GM12878 (cell line): Measurements from ENCODE around the gene ADAMTS3. TPM values are rescaled to one million over a fixed set of nuclear protein-coding genes. Genes with fewer than 3 reads are reported as not detected.

Experiments used
- ATAC-seq: fragments of 200-7000 bp; cut with Tn5 transposase; 3 replicates; pipeline ENCODE4 v1.9.1; 2020; ENCODE audit warnings: mild to moderate bottlenecking, moderate library complexity
- Bru-seq: library from RNA; stranded (reverse); fragments of 400-500 nt; gene quantifications from one replicate; lab custom pipeline; 2021; lab: Mats Ljungman, UMichigan
- BruChase-seq, 2 experiments: library from RNA; stranded (reverse); fragments of 400-500 nt; gene quantifications; one replicate each; lab custom pipeline; 2021; lab: Mats Ljungman, UMichigan
- BruUV-seq: library from RNA; stranded (reverse); fragments of 400-500 nt; replicated peaks from 2 replicates; lab custom pipeline; 2021; lab: Mats Ljungman, UMichigan
- CTCF ChIA-PET: fragments of 300-600 bp; sonication (Branson Sonifier 250); formaldehyde crosslinking; extraction: SDS; loops from one replicate; lab custom pipeline; 2021; ENCODE audit warnings: inconsistent platforms; lab: Yijun Ruan, JAX
- POLR2A ChIA-PET: fragments of 350-600 bp; formaldehyde crosslinking; extraction: SDS; loops from one replicate; lab custom pipeline; 2021; ENCODE audit warnings: inconsistent platforms; lab: Charles Lee
- RAD21 ChIA-PET: fragments of 300-600 bp; sonication (Branson Sonifier 250); formaldehyde crosslinking; loops from one replicate; lab custom pipeline; 2023; ENCODE audit warnings: antibody characterized with exemption; ENCODE audit not compliant: unreplicated experiment; lab: Charles Lee
- SMC1A ChIA-PET: fragments of 300-600 bp; sonication (Branson Sonifier 250); formaldehyde crosslinking; loops from one replicate; lab custom pipeline; 2023; ENCODE audit not compliant: unreplicated experiment, uncharacterized antibody; lab: Charles Lee
- DNase-seq: peaks from one replicate; pipeline ENCODE4 v3.0.0-alpha.2; 2011; ENCODE audit warnings: low read depth, low spot score
- FAIRE-seq: peaks from 3 replicates; lab custom pipeline; 2011; peaks lifted over from hg19 to GRCh38; lab: Jason Lieb, UNC
- H2AFZ ChIP-seq: 2 replicates; pipeline ENCODE4 v1.6.0; 2011; ENCODE audit warnings: low read depth, low read length, control low read depth; ENCODE audit not compliant: control insufficient read depth
- H3K27ac ChIP-seq: 2 replicates; pipeline ENCODE4 v1.5.1; 2011; ENCODE audit warnings: control low read depth; ENCODE audit not compliant: control insufficient read depth, insufficient read depth
- H3K27me3 ChIP-seq, 2 experiments: replicated peaks in 1 of 2; 2 replicates each; pipeline versions ENCODE4 v1.6.0 to v1.6.1; 2011; ENCODE audit warnings: low read length in 1 of 2; ENCODE audit not compliant: control insufficient read depth in 2 of 2, insufficient read depth in 2 of 2
- H3K36me3 ChIP-seq, 2 experiments: 2 replicates each; pipeline ENCODE4 v1.5.1; 2011; ENCODE audit warnings: low read length in 1 of 2; ENCODE audit not compliant: control insufficient read depth in 2 of 2, insufficient read depth in 2 of 2
- H3K4me1 ChIP-seq: 2 replicates; pipeline ENCODE4 v1.6.1; 2011; ENCODE audit warnings: mild to moderate bottlenecking, low read length, moderate library complexity, mixed read lengths; ENCODE audit not compliant: control insufficient read depth, insufficient read depth
- H3K4me2 ChIP-seq: 2 replicates; pipeline ENCODE4 v1.6.0; 2011; ENCODE audit warnings: control low read depth; ENCODE audit not compliant: control insufficient read depth, insufficient read depth
- H3K4me3 ChIP-seq: fragments of 200-600 bp; sonication (generic); 2 replicates; pipeline ENCODE4 v1.5.1; 2016
- H3K79me2 ChIP-seq: 2 replicates; pipeline ENCODE4 v1.6.0; 2011; ENCODE audit warnings: low read length; ENCODE audit not compliant: control insufficient read depth, insufficient read depth
- H3K9ac ChIP-seq: 2 replicates; pipeline ENCODE4 v1.8.0; 2011; ENCODE audit warnings: low read length, control low read depth, mixed read lengths; ENCODE audit not compliant: control insufficient read depth, insufficient read depth
- H3K9me3 ChIP-seq: replicated peaks from 3 replicates; pipeline ENCODE4 v1.5.1; 2011; ENCODE audit warnings: mild to moderate bottlenecking, low read length; ENCODE audit not compliant: control insufficient read depth, insufficient read depth
- H4K20me1 ChIP-seq: 2 replicates; pipeline ENCODE4 v1.6.0; 2011; ENCODE audit not compliant: control insufficient read depth, insufficient read depth
- JUNB ChIP-seq: IDR thresholded peaks from 2 replicates; pipeline ENCODE4 v1.6.1; 2016; ENCODE audit warnings: antibody characterized with exemption, mild to moderate bottlenecking
- SUPT20H ChIP-seq: IDR thresholded peaks from 2 replicates; pipeline ENCODE4 v1.6.1; 2011; ENCODE audit warnings: low read depth, mild to moderate bottlenecking, low read length, moderate library complexity, borderline replicate concordance; ENCODE audit not compliant: control insufficient read depth
- SUZ12 ChIP-seq: fragments of 200-600 bp; sonication (generic); IDR thresholded peaks from one replicate; pipeline ENCODE4 v1.6.1; 2018; ENCODE audit warnings: antibody characterized with exemption, mild to moderate bottlenecking; ENCODE audit not compliant: unreplicated experiment
- WGBS: methylation state at CpG from one replicate; pipeline ENCODE4 v1.1.6; 2016; ENCODE audit warnings: low lambda C conversion rate; ENCODE audit not compliant: insufficient replicate concordance, insufficient coverage; ENCODE audit errors: missing lambda C conversion rate; 5-methylcytosine and 5-hydroxymethylcytosine counted together
- in situ Hi-C: fragments of 300-500 bp; cut with MboI; formaldehyde crosslinking; loops from 9 replicates; pipeline ENCODE4 v1.14.3; 2018; ENCODE audit warnings: mixed read lengths
- intact Hi-C: fragments of 100-400 bp; cut with micrococcal nuclease; formaldehyde crosslinking; loops from one replicate; pipeline ENCODE4 v1.14.2; 2022; ENCODE audit not compliant: unreplicated experiment
- long read RNA-seq, 2 experiments: library from polyadenylated mRNA; unstranded; transcript quantifications; one replicate each; pipeline ENCODE4 v2.0.0, GENCODE V29; 2019 to 2020
- polyA minus RNA-seq, 3 experiments: library from RNA; depleted of rRNA, polyadenylated mRNA; stranded (reverse); fragments of >200 nt; gene quantifications; 2 replicates each; pipeline ENCODE4 v1.2.3, GENCODE V29; 2011
- polyA plus RNA-seq, 11 experiments: library from polyadenylated mRNA; depleted of rRNA in 4 of 11; unstranded in 6 of 11; stranded (reverse) in 5 of 11; fragments of >200 nt; fragmentation: Nextera tagmentation in 4 of 11; fragmentation: Illumina TruSeq in 1 of 11; extraction: Ambion mirVana in 4 of 11; extraction: Trizol in 1 of 11; gene quantifications; 1 replicate in 1 of 11; 2 replicates in 10 of 11; pipeline versions ENCODE4 v1.2.1 to v1.2.3, GENCODE V29; 2011 to 2016; ENCODE audit warnings: inconsistent platforms in 2 of 11, missing spikeins in 2 of 11, low read depth in 1 of 11
- total RNA-seq, 4 experiments: library from RNA; depleted of rRNA in 3 of 4; stranded (reverse); fragments of >200 nt in 3 of 4; fragmentation: Illumina TruSeq in 1 of 4; extraction: Trizol in 1 of 4; gene quantifications; 2 replicates each; pipeline versions ENCODE4 v1.2.1 to v1.2.3, GENCODE V29; 2013 to 2021

Gene ADAMTS3
- total RNA-seq (2013; cell fraction: nucleolus; rRNA removed) = not detected in 2 replicates
- total RNA-seq (2014; rRNA removed) = under 0.01 TPM in 1 of 2 replicates, not detected in the other
- total RNA-seq (2014; rRNA removed; fragmentation: Illumina TruSeq; extraction: Trizol) = not detected in 2 replicates
- total RNA-seq (2021) = 0.03 TPM in 1 of 2 replicates, not detected in the other
- not detected for polyA plus RNA-seq (2011; ENCODE audit: low read depth)
- 0.07 TPM in 2 replicates for polyA plus RNA-seq (2011; rRNA removed)
- 0.03 and 0.06 TPM in 2 replicates for polyA plus RNA-seq (2011; cell fraction: cytosol; rRNA removed)
- 0.09 and 0.12 TPM in 2 replicates for polyA plus RNA-seq (2011; cell fraction: nucleus; rRNA removed)
- polyA plus RNA-seq (2012) = not detected in 2 replicates
- not detected in 2 replicates for polyA plus RNA-seq (2014; fragmentation: Illumina TruSeq; extraction: Trizol)
- under 1 TPM in 1 of 2 experiments, not detected in 1; 0.02 TPM for polyA plus RNA-seq (2014; fragmentation: Nextera tagmentation; extraction: Ambion mirVana)
- polyA plus RNA-seq (2014; rRNA removed) = not detected in 2 replicates
- not detected for polyA plus RNA-seq (2016; fragmentation: Nextera tagmentation; extraction: Ambion mirVana)
- polyA minus RNA-seq (2011; rRNA and poly(A)+ RNA removed) = 0.07 and 0.10 TPM in 2 replicates
- polyA minus RNA-seq (2011; cell fraction: cytosol; rRNA and poly(A)+ RNA removed) = not detected in 2 replicates
- 0.10 and 0.48 TPM in 2 replicates for polyA minus RNA-seq (2011; cell fraction: nucleus; rRNA and poly(A)+ RNA removed)
- Bru-seq, nascent RNA = percentile 0 among the genes with signal in this experiment
- BruChase-seq, experiment 1, labeled RNA remaining after a 6-hour chase = percentile 2 among the genes with signal in this experiment
- BruChase-seq, experiment 2, labeled RNA remaining after a 2-hour chase = percentile 0 among the genes with signal in this experiment
- long read RNA-seq, experiment 1 = 0 reads
- long read RNA-seq, experiment 2, partial matches to known transcripts = 0 of 3 reads
- long read RNA-seq, experiment 2, other reads (novel, unspliced or antisense) = 3 of 3 reads

GRCh38 chr4:72568959-72569718 lies at the start of gene ADAMTS3:
Gene ADAMTS3, minus strand, starts transcription at chr4:72569221. Its CDS starts 459 bp downstream, at chr4:72568762.
- TF ChIP-seq SUPT20H (no peak), JUNB (no peak), SUZ12 (peak; percentile 65)
- H3K27me3 ChIP-seq = peaks cover 4 to 9% of the 10 kb centered on the region in 2 experiments
- H3K27ac ChIP-seq = no peak within 1 kb of the TSS
- no peak within 1 kb of the TSS for H3K4me3 ChIP-seq
- H3K9ac ChIP-seq = no peak within 1 kb of the TSS
- H3K4me2 ChIP-seq = no peak within 1 kb of the TSS
- in situ Hi-C loops = no loop called here
- RAD21 ChIA-PET = no interaction called here
- ATAC-seq = peak; percentile 30
- no peak for DNase-seq
- no peaks in the 10 kb centered on the region for H3K4me1 ChIP-seq
- WGBS = 22% methylated on average over 35 of the region's 59 CpGs
- FAIRE-seq = no peak
- no peaks in the 10 kb centered on the region for H3K9me3 ChIP-seq
- CTCF ChIA-PET = no interaction called here
- POLR2A ChIA-PET = no interaction called here
- SMC1A ChIA-PET = no interaction called here
- intact Hi-C loops = no loop called here
- H3K36me3 ChIP-seq = no peaks in the 10 kb centered on the region
- H4K20me1 ChIP-seq = no peaks in the 10 kb centered on the region
- BruUV-seq = no TSS peak
- no peak within 1 kb of the TSS for H2AFZ ChIP-seq
- no peaks in the 10 kb centered on the region for H3K79me2 ChIP-seq
